ACHN (cell line): ENCODE data around the gene LRRC63.
"Not testable (repeated sequence)": the region's sequence is repeated elsewhere in the genome, so short reads cannot be mapped to it uniquely, and the experiment has no call there.

Experiments used
- DNase-seq: peaks from one replicate; pipeline ENCODE4 v3.0.0-alpha.2; 2015
- in situ Hi-C: cut with HindIII; loops from 2 replicates; pipeline ENCODE4 v1.10.0; 2017; ENCODE audit warnings: low sequenced_read_pairs, low pct_ligation_motif_present, low pct_unique_long_range_greater_than_20kb

LRRC63 gene

GRCh38 chr13:46213242-46213641 lies 1.5 kb downstream of the LRRC63 start:
- peak; percentile 26 for DNase-seq
- in situ Hi-C loops, result no loop called here

DNA sequence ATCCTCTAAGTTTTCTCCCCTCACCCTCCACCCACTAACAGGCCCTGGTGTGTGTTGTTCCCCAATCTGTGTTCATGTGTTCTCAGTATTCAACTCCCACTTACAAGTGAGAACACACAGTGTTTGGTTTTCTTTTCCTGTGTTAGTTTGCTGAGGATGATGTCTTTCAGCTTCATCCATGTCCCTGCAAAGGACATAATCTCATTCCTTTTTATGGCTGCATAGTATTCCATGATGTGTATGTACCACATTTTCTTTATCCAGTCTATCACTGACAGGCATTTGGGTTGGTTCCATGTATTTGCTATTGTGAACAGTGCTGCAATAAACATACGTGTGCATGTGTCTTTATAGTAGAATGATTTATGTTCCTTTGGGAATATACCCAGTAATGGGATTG lies 3.0 kb downstream of the LRRC63 start:
- in situ Hi-C loops, result not testable (repeated sequence)

GRCh38 chr13:46220234-46220633 lies 8.5 kb downstream of the LRRC63 start:
- DNase-seq, in situ Hi-C loops: not testable (repeated sequence)

More for the DNA sequence above, 3.0 kb downstream of the LRRC63 start:
- DNase-seq, result not testable (repeated sequence)

DNA sequence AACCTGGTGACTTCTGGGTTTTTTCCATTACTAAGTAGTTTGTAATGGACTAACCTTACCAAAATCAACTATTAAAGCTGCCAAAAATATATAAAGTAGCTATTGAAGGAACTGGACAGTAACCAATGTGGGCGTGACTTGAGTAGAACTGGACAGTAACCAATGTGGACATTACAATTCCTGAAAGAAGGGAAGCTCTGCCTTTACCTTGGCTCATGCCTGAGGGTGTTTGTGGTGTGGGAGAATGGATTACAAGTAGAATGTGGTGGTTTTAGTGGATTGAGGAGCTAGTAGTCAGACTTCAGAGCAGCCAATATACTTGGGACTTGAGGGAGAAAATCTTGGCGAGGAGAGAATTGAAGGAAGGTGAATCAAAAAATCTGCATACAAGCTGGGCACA lies 17.5 kb downstream of the LRRC63 start:
- no peak for DNase-seq
- in situ Hi-C loops, result no loop called here

DNA sequence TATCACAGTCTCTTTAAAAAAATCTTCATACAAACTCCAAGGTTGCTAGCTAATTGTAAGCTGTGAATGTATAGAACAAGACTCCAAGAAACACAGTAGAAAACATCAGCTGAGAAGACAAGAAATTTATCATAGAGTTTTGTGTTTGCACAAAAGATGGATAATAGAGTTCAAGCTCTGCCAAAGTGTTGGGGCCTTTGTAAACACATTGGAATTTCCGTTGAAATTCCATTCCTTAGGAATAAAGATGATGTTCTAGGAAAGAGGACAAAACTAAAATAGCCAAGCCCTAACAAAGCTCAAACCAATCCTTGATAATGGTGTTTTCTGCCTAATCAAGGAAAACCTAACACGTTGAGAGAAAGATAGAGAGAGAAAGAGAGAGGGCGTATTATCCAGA lies 20.6 kb downstream of the LRRC63 start:
- DNase-seq, result no peak
- in situ Hi-C loops, result no loop called here

DNA sequence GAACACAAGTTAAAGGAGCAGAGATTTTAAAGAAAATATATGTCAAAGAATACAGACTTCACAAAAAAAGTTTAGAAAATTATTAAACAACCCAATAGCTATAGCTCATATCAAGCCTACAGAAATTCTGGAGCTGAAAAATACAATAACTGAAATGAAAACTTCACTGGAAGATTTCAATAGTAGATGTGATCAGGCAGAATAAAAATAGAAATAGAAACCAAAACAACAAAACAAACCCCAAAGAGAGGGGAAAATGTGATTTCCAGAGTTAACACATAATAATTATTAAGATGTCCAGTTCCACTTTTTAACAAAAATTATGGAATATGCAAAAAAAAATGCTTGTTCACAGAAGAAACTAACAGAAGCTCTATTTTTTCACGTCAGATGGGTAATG lies 23.6 kb downstream of the LRRC63 start:
- in situ Hi-C loops, result no loop called here
- no peak for DNase-seq

DNA sequence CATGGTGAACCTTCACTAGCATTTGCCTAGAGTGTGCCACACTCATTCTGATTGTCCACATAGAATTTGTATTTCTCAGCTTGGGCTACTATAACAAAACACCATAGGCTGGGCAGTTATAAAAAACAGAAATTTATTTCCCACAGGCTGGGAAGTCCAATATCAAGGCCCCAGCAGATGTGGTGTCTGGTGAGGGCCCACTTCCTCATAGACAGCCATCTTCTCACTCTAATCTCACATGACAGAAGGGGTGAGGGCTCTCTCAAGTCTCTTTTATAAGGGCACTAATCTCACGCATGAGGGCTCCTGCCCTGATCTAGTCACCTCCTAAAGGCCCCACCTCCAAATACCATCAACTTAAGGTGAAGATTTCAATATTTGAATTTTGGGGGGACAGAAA lies 53.6 kb downstream of the LRRC63 start:
- in situ Hi-C loops, result no loop called here
- no peak for DNase-seq

DNA sequence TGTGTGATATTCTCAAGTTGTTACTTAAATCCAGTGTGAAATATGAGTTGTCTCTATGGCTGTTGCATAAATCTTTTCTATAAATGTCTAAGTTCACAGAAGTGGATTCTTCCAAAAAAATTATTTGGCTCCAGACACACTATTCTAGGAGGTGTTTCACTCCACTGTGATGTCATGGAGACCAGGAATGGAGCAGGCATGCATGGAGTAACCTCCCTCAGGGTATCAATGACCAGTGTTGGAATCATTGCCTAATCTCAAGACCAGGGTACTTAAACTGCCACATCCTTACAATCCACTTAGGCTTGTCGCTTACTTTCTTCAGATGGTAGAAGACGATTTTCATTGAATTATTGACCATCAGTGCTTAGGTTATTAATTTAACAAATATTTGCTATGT lies 55.4 kb downstream of the LRRC63 start:
- DNase-seq, result no peak
- in situ Hi-C loops, result no loop called here

- in situ Hi-C loops, result no loop called here
- DNase-seq, result no peak
These were observed 58.7 kb downstream of the LRRC63 start for GRCh38 chr13:46270416-46270815.

DNA sequence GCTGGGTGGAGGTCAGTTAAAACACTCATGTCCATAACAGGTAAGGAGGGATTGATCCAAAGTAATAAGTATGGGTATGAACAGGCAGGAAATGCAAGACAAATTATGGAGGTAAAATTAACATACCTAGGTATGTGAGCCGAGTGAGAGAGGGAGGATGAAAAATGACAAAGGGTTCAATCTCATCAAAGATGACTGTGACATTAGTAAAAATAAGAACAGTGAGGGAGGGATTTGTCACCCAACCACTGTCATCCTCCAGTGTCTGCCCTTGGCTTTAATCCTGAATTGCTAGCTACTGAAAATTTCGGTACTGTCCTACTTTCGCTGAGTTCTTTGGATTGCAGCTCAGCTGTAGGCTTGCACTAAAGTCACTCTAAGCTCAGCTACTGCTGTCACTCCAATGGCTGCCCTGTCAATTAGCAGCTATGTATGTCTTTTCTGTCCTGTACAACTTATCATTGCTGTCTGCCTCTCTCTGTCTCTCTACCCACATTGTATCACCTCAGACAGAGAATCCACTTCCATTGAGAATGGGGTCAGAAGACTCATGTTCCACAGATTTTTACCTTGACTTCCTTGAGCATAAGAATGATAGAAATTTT lies 62.5 kb downstream of the LRRC63 start:
- DNase-seq, result no peak
- in situ Hi-C loops, result no loop called here

GRCh38 chr13:46278474-46278873 lies 66.7 kb downstream of the LRRC63 start:
- DNase-seq, result no peak
- in situ Hi-C loops, result no loop called here

DNA sequence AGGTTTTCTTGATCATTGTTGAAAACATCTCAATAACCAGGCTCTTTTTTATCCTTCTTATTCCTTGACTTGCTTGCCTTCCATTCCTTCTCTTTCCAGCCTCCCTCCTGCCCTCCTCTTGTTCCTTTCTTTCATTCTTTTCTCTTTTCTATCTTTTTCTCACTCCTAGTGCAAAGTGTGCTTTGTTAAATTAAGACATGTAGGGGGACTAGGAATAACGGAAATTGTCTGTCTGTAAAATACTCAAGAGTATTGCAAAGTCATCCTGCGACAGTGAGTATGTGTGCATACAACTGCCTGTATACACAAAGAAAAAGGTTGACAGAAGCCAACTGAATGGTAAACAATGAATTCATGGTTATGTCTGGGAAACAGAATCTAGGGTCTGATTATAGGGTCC lies 70.1 kb downstream of the LRRC63 start:
- in situ Hi-C loops, result no loop called here

DNA sequence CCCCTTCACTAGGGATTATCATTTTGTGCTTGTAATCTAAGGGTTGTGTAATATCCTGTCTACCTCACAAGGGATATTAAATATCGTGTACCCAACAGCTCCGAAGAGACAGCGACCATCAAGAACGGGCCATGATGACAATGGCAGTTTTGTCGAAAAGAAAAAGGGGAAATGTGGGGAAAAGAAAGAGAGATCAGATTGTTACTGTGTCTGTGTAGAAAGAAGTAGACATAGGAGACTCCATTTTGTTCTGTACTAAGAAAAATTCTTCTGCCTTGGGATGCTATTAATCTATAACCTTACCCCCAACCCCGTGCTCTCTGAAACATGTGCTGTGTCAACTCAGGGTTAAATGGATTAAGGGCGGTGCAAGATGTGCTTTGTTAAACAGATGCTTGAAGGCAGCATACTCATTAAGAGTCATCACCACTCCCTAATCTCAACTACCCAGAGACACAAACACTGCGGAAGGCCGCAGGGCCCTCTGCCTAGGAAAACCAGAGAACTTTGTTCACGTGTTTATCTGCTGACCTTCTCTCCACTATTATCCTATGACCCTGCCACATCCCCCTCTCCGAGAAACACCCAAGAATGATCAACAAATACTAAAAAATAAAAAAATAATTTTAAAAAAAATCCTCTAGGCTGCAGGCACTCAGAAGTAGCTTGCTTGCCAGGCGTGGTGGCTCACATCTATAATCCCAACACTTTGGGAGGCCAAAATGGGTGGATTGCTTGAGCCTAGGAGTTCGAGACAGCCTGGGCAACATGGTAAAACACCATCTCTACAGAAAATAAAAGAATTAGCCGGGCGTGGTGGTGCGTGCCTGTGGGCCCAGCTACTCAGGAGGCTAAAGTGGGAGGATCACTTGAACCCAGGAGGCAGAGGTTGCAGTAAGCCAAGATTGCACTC lies 72.4 kb downstream of the LRRC63 start:
- in situ Hi-C loops, DNase-seq: not testable (repeated sequence)

More for the DNA sequence above, 70.1 kb downstream of the LRRC63 start:
- DNase-seq, result no peak

GRCh38 chr13:46286972-46287371 lies 75.2 kb downstream of the LRRC63 start:
- in situ Hi-C loops, result no loop called here
- no peak for DNase-seq

GRCh38 chr13:46288570-46289259 lies 77.0 kb downstream of the LRRC63 start:
- in situ Hi-C loops, result no loop called here
- peak; percentile 28 for DNase-seq

DNA sequence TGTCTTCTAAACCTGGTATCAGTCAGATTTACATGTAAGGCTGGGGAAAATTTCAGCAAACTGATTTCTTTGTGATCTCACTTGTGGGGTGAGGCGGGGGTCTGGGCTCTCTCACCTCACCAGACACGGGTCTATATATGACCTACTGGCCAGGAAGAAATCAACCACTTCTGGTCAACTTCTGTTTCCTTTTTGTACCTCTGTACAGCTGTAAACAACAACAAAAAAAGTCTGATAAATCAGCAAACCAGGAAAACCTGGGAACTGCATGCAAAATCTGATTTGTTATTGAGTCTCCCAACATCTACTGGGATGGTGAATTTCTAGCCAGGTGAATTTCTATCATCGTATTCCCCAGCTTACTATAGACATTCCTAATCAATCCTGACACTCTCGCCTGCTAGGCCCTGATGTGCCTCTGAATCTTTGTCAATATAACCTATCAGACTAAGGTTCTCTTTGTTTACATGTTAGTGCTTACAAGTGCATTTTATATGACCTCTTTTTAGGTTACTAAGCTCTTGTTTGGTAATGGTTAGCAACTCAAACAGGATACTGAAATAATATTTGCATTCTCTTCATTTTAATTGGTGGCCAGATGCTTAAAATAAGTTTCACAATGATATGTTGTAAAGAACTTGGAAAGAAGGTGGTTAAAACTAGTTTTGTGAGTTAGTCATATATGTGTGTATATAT lies 77.7 kb downstream of the LRRC63 start:
- DNase-seq, result no peak
- in situ Hi-C loops, result no loop called here

- DNase-seq, result no peak
- in situ Hi-C loops, result no loop called here
These were observed 78.7 kb downstream of the LRRC63 start for GRCh38 chr13:46290434-46290833.

- in situ Hi-C loops, result no loop called here
- DNase-seq, result no peak
These were observed 81.7 kb downstream of the LRRC63 start for GRCh38 chr13:46293436-46293835.
